HCT116 (cell line): Measurements from ENCODE around the gene G6PC2. TPM values are rescaled to one million over a fixed set of nuclear protein-coding genes. Genes with fewer than 3 reads are reported as not detected.

Source experiments
- ATAC-seq: fragments of 200-7000 bp; cut with Tn5 transposase; 2 replicates; pipeline ENCODE4 v1.9.1; 2020; ENCODE audit warnings: mild to moderate bottlenecking, moderate library complexity
- BruUV-seq: library from RNA; stranded (reverse); fragments of 400-500 nt; replicated peaks from 2 replicates; lab custom pipeline; 2021; lab: Mats Ljungman, UMichigan
- CTCF ChIA-PET: fragments of 300-600 bp; sonication (Branson Sonifier 250); formaldehyde crosslinking; loops from one replicate; lab custom pipeline; 2021; ENCODE audit warnings: antibody characterized with exemption; lab: Charles Lee
- POLR2A ChIA-PET: fragments of 300-600, 350-600 bp; sonication (Branson Sonifier 250); formaldehyde crosslinking; loops from one replicate; lab custom pipeline; 2021; ENCODE audit warnings: antibody characterized with exemption; lab: Charles Lee
- RAD21 ChIA-PET, 2 experiments: fragments of 300-600 bp; sonication (Branson Sonifier 250); formaldehyde crosslinking; loops; one replicate each; lab custom pipeline; 2023; ENCODE audit warnings: low total read pairs in 2 of 2; ENCODE audit not compliant: uncharacterized antibody in 2 of 2, unreplicated experiment in 2 of 2, low non-redundant PET in 1 of 2; lab: Charles Lee
- DNase-seq: peaks from one replicate; pipeline ENCODE4 v3.0.0-alpha.2; 2010; ENCODE audit warnings: low read depth, low spot score
- H2AFZ ChIP-seq: fragments of 200-600 bp; shearing (Covaris generic), sonication (generic); 2 replicates; pipeline ENCODE4 v1.6.1; 2017; ENCODE audit warnings: low read depth, mixed run types, mixed read lengths, antibody characterized with exemption, low read length; ENCODE audit not compliant: poor library complexity, severe bottlenecking
- H3K27ac ChIP-seq: 2 replicates; pipeline ENCODE4 v1.5.1; 2012; ENCODE audit warnings: low read depth, low read length
- H3K27me3 ChIP-seq: fragments of 200-600 bp; sonication (generic); 2 replicates; pipeline ENCODE4 v1.6.1; 2016; ENCODE audit warnings: mixed run types, low read length, mixed read lengths; ENCODE audit not compliant: insufficient read depth
- H3K36me3 ChIP-seq, 2 experiments: fragments of 200-500 bp in 1 of 2; fragments of 200-600 bp in 1 of 2; sonication (Bioruptor generic) in 1 of 2; sonication (generic) in 1 of 2; 2 replicates each; pipeline versions ENCODE4 v1.5.1 to v1.6.1; 2014 to 2016; ENCODE audit warnings: low read length in 2 of 2, inconsistent platforms in 1 of 2, mixed read lengths in 1 of 2, mixed run types in 1 of 2; ENCODE audit not compliant: insufficient read depth in 2 of 2, control insufficient read depth in 1 of 2
- H3K4me1 ChIP-seq, 2 experiments: fragments of 200-600 bp in 1 of 2; sonication (generic) in 1 of 2; 2 replicates each; pipeline versions ENCODE4 v1.5.1 to v1.6.1; 2012 to 2017; ENCODE audit warnings: low read length in 2 of 2, inconsistent platforms in 1 of 2, mild to moderate bottlenecking in 1 of 2, mixed read lengths in 1 of 2, mixed run types in 1 of 2, moderate library complexity in 1 of 2; ENCODE audit not compliant: insufficient read depth in 2 of 2, control insufficient read depth in 1 of 2
- H3K4me2 ChIP-seq: fragments of 200-600 bp; sonication (generic); 2 replicates; pipeline ENCODE4 v1.6.1; 2017; ENCODE audit warnings: mixed run types, low read length, mixed read lengths
- H3K4me3 ChIP-seq, 2 experiments: fragments of 200-600 bp in 1 of 2; sonication (generic) in 1 of 2; replicated peaks in 1 of 2; 2 replicates each; pipeline ENCODE4 v1.5.1; 2011 to 2016; ENCODE audit warnings: low read length in 2 of 2, control low read depth in 1 of 2, low read depth in 1 of 2, mild to moderate bottlenecking in 1 of 2, mixed read lengths in 1 of 2, mixed run types in 1 of 2
- H3K79me2 ChIP-seq: fragments of 200-600 bp; sonication (generic); 2 replicates; pipeline ENCODE4 v1.6.1; 2017; ENCODE audit warnings: mild to moderate bottlenecking, mixed run types, low read length, moderate library complexity, mixed read lengths; ENCODE audit not compliant: insufficient read depth
- H3K9ac ChIP-seq: fragments of 200-600 bp; sonication (generic); 2 replicates; pipeline ENCODE4 v1.6.1; 2016; ENCODE audit warnings: low read length, mixed read lengths
- H3K9me2 ChIP-seq: fragments of 200-600 bp; sonication (generic), shearing (Covaris generic); 2 replicates; pipeline ENCODE4 v1.6.1; 2017; ENCODE audit warnings: mixed run types, mild to moderate bottlenecking, moderate library complexity; ENCODE audit not compliant: insufficient read depth
- H3K9me3 ChIP-seq, 2 experiments: fragments of 200-500 bp in 1 of 2; fragments of 200-600 bp in 1 of 2; sonication (Bioruptor generic) in 1 of 2; sonication (generic) in 1 of 2; 2 replicates each; pipeline ENCODE4 v1.6.1; 2014 to 2017; ENCODE audit warnings: low read length in 2 of 2, mixed read lengths in 2 of 2, inconsistent platforms in 1 of 2, low read depth in 1 of 2, mild to moderate bottlenecking in 1 of 2, mixed run types in 1 of 2, moderate library complexity in 1 of 2; ENCODE audit not compliant: control insufficient read depth in 1 of 2, insufficient read depth in 1 of 2
- H4K20me1 ChIP-seq: fragments of 200-600 bp; sonication (generic), shearing (Covaris generic); 2 replicates; pipeline ENCODE4 v1.6.1; 2017; ENCODE audit warnings: mixed run types, mild to moderate bottlenecking, moderate library complexity; ENCODE audit not compliant: insufficient read depth
- ATF3 ChIP-seq: IDR thresholded peaks from 2 replicates; pipeline ENCODE4 v1.6.1; 2012
- CBX3 ChIP-seq: IDR thresholded peaks from 2 replicates; pipeline ENCODE4 v1.6.1; 2012; ENCODE audit warnings: low read depth
- CEBPB ChIP-seq: IDR thresholded peaks from 2 replicates; pipeline ENCODE4 v1.6.1; 2012; ENCODE audit warnings: low read depth
- EGR1 ChIP-seq: IDR thresholded peaks from 2 replicates; pipeline ENCODE4 v1.6.1; 2012; ENCODE audit warnings: low read depth
- ELF1 ChIP-seq: IDR thresholded peaks from 2 replicates; pipeline ENCODE4 v1.6.1; 2012; ENCODE audit warnings: low read depth, borderline replicate concordance
- EZH2phosphoT487 ChIP-seq: fragments of 200-600 bp; IDR thresholded peaks from 2 replicates; pipeline ENCODE4 v1.6.1; 2018; ENCODE audit warnings: antibody characterized with exemption, borderline replicate concordance
- FOSL1 ChIP-seq: IDR thresholded peaks from 2 replicates; pipeline ENCODE4 v1.6.1; 2012; ENCODE audit warnings: low read depth
- POLR2A ChIP-seq: IDR thresholded peaks from 2 replicates; pipeline ENCODE4 v1.7.0; 2011; ENCODE audit warnings: borderline replicate concordance; ENCODE audit not compliant: insufficient read depth, insufficient read length; ENCODE audit errors: extremely low read depth
- POLR2AphosphoS5 ChIP-seq: IDR thresholded peaks from 2 replicates; pipeline ENCODE4 v1.6.1; 2011; ENCODE audit warnings: mild to moderate bottlenecking, low read depth, low read length, moderate library complexity
- RAD21 ChIP-seq: IDR thresholded peaks from 2 replicates; pipeline ENCODE4 v1.6.1; 2012; ENCODE audit warnings: low read depth, mild to moderate bottlenecking
- REST ChIP-seq: IDR thresholded peaks from 2 replicates; pipeline ENCODE4 v1.6.1; 2012; ENCODE audit warnings: low read depth
- SIN3A ChIP-seq: IDR thresholded peaks from 2 replicates; pipeline ENCODE4 v1.6.1; 2012; ENCODE audit warnings: low read depth
- SP1 ChIP-seq: IDR thresholded peaks from 2 replicates; pipeline ENCODE4 v1.6.1; 2012; ENCODE audit warnings: low read depth
- SRF ChIP-seq: IDR thresholded peaks from 2 replicates; pipeline ENCODE4 v1.6.1; 2012; ENCODE audit warnings: low read depth
- TCF7L2 ChIP-seq: IDR thresholded peaks from 2 replicates; pipeline ENCODE4 v1.7.0; 2011; ENCODE audit warnings: borderline replicate concordance, inconsistent platforms; ENCODE audit not compliant: insufficient read depth, insufficient read length; ENCODE audit errors: extremely low read depth
- YY1 ChIP-seq: IDR thresholded peaks from 2 replicates; pipeline ENCODE4 v1.6.1; 2011; ENCODE audit warnings: low read length, low read depth, moderate library complexity, mild to moderate bottlenecking; ENCODE audit not compliant: insufficient replicate concordance; ENCODE audit errors: extremely low read depth
- ZBTB33 ChIP-seq: IDR thresholded peaks from 2 replicates; pipeline ENCODE4 v1.6.1; 2011; ENCODE audit warnings: mild to moderate bottlenecking, low read length, moderate library complexity; ENCODE audit not compliant: insufficient replicate concordance; ENCODE audit errors: extremely low read depth
- ZNF274 ChIP-seq: fragments of 200-500 bp; sonication (Bioruptor generic); IDR thresholded peaks from 2 replicates; pipeline ENCODE4 v1.6.1; 2014; ENCODE audit warnings: mild to moderate bottlenecking, low read depth, low read length, inconsistent platforms
- intact Hi-C: fragments of 100-400 bp; cut with micrococcal nuclease; formaldehyde crosslinking; loops from 2 replicates; pipeline ENCODE4 v1.10.0; 2022
- total RNA-seq: library from RNA; stranded (reverse); gene quantifications from one replicate; pipeline ENCODE4 v1.2.1, GENCODE V29; 2021; ENCODE audit not compliant: unreplicated experiment
- TF ChIP-seq, protein P1 (sequence below): IDR thresholded peaks from 2 replicates; pipeline ENCODE4 v1.6.1; 2012

G6PC2 gene
- total RNA-seq, 1 experiment from 2014 or later = not detected

DNA sequence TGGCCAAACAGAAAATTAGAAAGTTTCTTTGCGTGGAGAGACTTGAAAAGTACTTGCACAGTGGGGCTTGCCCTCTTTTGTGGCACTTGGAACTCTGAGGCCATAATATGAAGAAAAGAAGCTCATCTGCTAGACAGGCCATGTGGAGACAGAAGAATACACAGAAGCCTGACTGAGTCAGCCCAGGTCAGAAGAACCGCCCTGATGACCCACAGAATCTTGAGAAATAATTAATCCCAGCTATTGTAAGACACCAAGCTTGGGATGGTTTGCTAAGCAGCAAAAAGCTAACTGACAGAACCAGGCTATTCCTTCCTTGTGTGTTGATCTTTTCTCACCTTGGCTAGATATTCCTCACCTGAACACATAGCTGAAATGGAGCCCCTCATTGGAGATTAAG, 33.7 kb downstream of the G6PC2 start:
- Histone ChIP-seq H4K20me1 (no peaks in the 10 kb centered on the region), H3K27me3 (no peaks in the 10 kb centered on the region), H3K36me3 (no peaks in the 10 kb centered on the region), H3K9me2 (no peaks in the 10 kb centered on the region), H3K79me2 (no peaks in the 10 kb centered on the region)
- POLR2A ChIA-PET = no interaction called here
- RAD21 ChIA-PET = no interaction called here
- no TSS peak for BruUV-seq
- intact Hi-C loops = no loop called here
- TF ChIP-seq YY1 = no peak
- no peak for TF ChIP-seq CEBPB
- no peak for TF ChIP-seq REST
- no peak for TF ChIP-seq SP1
- TF ChIP-seq ELF1 = no peak
- TF ChIP-seq, protein P1, sequence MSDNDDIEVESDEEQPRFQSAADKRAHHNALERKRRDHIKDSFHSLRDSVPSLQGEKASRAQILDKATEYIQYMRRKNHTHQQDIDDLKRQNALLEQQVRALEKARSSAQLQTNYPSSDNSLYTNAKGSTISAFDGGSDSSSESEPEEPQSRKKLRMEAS = no peak
- TF ChIP-seq POLR2AphosphoS5 = no peak
- TF ChIP-seq ATF3 = no peak
- TF ChIP-seq SIN3A = no peak
- TF ChIP-seq EGR1 = no peak
- no peak for TF ChIP-seq FOSL1
- no peak for TF ChIP-seq ZBTB33
- no peak for TF ChIP-seq TCF7L2
- TF ChIP-seq SRF = no peak
- TF ChIP-seq CBX3 = no peak
- TF ChIP-seq ZNF274 = no peak
- TF ChIP-seq POLR2A = no peak
- no peak for TF ChIP-seq EZH2phosphoT487
- TF ChIP-seq RAD21 = no peak
- TF ChIP-seq, all 23 proteins: peak for 0
- Histone ChIP-seq H3K27ac (no peak overlapping the region), H2AFZ (no peak overlapping the region), H3K4me1 (no peaks in the 10 kb centered on the region), H3K4me3 (no peak overlapping the region), H3K9me3 (no peaks in the 10 kb centered on the region), H3K4me2 (no peak overlapping the region), H3K9ac (no peak overlapping the region)
- ATAC-seq (no peak), DNase-seq (no peak)
- CTCF ChIA-PET = interaction anchor here (0.8 kb wide), 1 partner anchor 12 kb away, joined by 3 read pairs; no protein-coding TSS in a partner anchor
